Measurements from ENCODE around the gene BPIFB6.

Gene BPIFB6

GRCh38 chr20:33002087-33002808 is 29.2 kb upstream of the BPIFB6 start:
- H3K4me3 ChIP-seq (ENCODE audit: low read depth, low read length) = no peak overlapping the region
- no peak for DNase-seq (ENCODE audit: low read depth, low spot score)
- ChIA-PET CTCF (no interaction called here), POLR2A (no interaction called here)
- no peak for TF ChIP-seq CTCF (IDR thresholded peaks at IDR 0.05; ENCODE audit: insufficient read depth, low read length, missing control alignments)

- DNase-seq (ENCODE audit: low read depth, low spot score) = no peak
- CTCF ChIA-PET = interaction anchor here (1.3 to 1.6 kb wide), 2 partner anchors 10 to 14 kb away, joined by 3 to 6 read pairs; no protein-coding TSS in a partner anchor
- POLR2A ChIA-PET = no interaction called here
- no peak for TF ChIP-seq CTCF (IDR thresholded peaks at IDR 0.05; ENCODE audit: insufficient read depth, low read length, missing control alignments)
- no peak within 1 kb of the TSS for H3K4me3 ChIP-seq (ENCODE audit: low read depth, low read length)
Observed at GRCh38 chr20:33004141-33004751, 27.2 kb upstream of the BPIFB6 start, which contains the start of gene SUN5. TSS of gene SUN5 (minus strand) at chr20:33004433. CDS start at chr20:33004340, 93 bp downstream.

- no peak overlapping the region for H3K4me3 ChIP-seq (ENCODE audit: low read depth, low read length)
- CTCF ChIA-PET = interaction anchor here (1.3 to 1.6 kb wide), 2 partner anchors 11 to 15 kb away, joined by 3 to 6 read pairs; no protein-coding TSS in a partner anchor
- no peak for TF ChIP-seq CTCF (IDR thresholded peaks at IDR 0.05; ENCODE audit: insufficient read depth, low read length, missing control alignments)
- no peak for DNase-seq (ENCODE audit: low read depth, low spot score)
- POLR2A ChIA-PET = no interaction called here
Observed at GRCh38 chr20:33005132-33005566, 26.3 kb upstream of the BPIFB6 start.

GRCh38 chr20:33005908-33006775 is 25.3 kb upstream of the BPIFB6 start:
- ChIA-PET POLR2A (no interaction called here), CTCF (interaction anchor here (1.6 kb wide), 1 partner anchor 12 kb away, joined by 6 read pairs; no protein-coding TSS in a partner anchor)
- H3K4me3 ChIP-seq (ENCODE audit: low read depth, low read length) = no peak overlapping the region
- TF ChIP-seq CTCF (IDR thresholded peaks at IDR 0.05; ENCODE audit: insufficient read depth, low read length, missing control alignments) = no peak
- no peak for DNase-seq (ENCODE audit: low read depth, low spot score)

GRCh38 chr20:33006776-33007375 is 24.6 kb upstream of the BPIFB6 start:
- no peak for TF ChIP-seq CTCF (IDR thresholded peaks at IDR 0.05; ENCODE audit: insufficient read depth, low read length, missing control alignments)
- ChIA-PET POLR2A (no interaction called here), CTCF (no interaction called here)
- no peak for DNase-seq (ENCODE audit: low read depth, low spot score)
- H3K4me3 ChIP-seq (ENCODE audit: low read depth, low read length) = no peak overlapping the region

Measured in AG04449 (cell line).